HEK293 (cell line): ENCODE measurements around the gene PWWP2B.

Experiments used
- HOXC10 ChIP-seq: sonication (generic); formaldehyde crosslinking; IDR thresholded peaks from 2 replicates; pipeline ENCODE4 v1.8.1; 2023; ENCODE audit warnings: mild to moderate bottlenecking, missing genetic modification reagents
- MZF1 ChIP-seq: fragments of 450-650 bp; formaldehyde crosslinking; IDR thresholded peaks from 2 replicates; pipeline ENCODE4 v1.5.1; 2017; ENCODE audit warnings: missing biosample characterization, missing genetic modification characterization, borderline replicate concordance
- YY1 ChIP-seq: fragments of 450-650 bp; formaldehyde crosslinking; IDR thresholded peaks from 2 replicates; pipeline ENCODE4 v1.5.1; 2018; ENCODE audit warnings: missing biosample characterization, missing genetic modification characterization
- ZNF274 ChIP-seq, 2 experiments: fragments of 200-500 bp in 1 of 2; fragments of 450-650 bp in 1 of 2; sonication (Bioruptor generic) in 1 of 2; formaldehyde crosslinking in 1 of 2; IDR thresholded peaks; 2 replicates each; pipeline versions ENCODE4 v1.5.1 to v1.6.1; 2014 to 2016; ENCODE audit warnings: borderline replicate concordance in 1 of 2, inconsistent platforms in 1 of 2, low read length in 1 of 2, missing biosample characterization in 1 of 2, missing genetic modification characterization in 1 of 2
- ZNF423 ChIP-seq: fragments of 450-650 bp; formaldehyde crosslinking; IDR thresholded peaks from 2 replicates; pipeline ENCODE4 v1.5.1; 2016; ENCODE audit warnings: missing biosample characterization, missing genetic modification characterization
- ZNF776 ChIP-seq: fragments of 450-650 bp; formaldehyde crosslinking; IDR thresholded peaks from 2 replicates; pipeline ENCODE4 v1.5.0; 2017; ENCODE audit warnings: missing biosample characterization, missing genetic modification characterization, borderline replicate concordance
- TF ChIP-seq, protein P1 (sequence below): fragments of 450-650 bp; formaldehyde crosslinking; IDR thresholded peaks from 2 replicates; pipeline ENCODE4 v1.5.1; 2016; ENCODE audit warnings: missing biosample characterization, missing genetic modification characterization
- TF ChIP-seq, protein P2 (sequence below): fragments of 450-650 bp; formaldehyde crosslinking; IDR thresholded peaks from 2 replicates; pipeline ENCODE4 v1.5.1; 2016; ENCODE audit warnings: missing biosample characterization, missing genetic modification characterization
- TF ChIP-seq, protein P3 (sequence below): fragments of 450-650 bp; formaldehyde crosslinking; IDR thresholded peaks from 2 replicates; pipeline ENCODE4 v1.5.1; 2017; ENCODE audit warnings: missing biosample characterization, missing genetic modification characterization

DNA sequence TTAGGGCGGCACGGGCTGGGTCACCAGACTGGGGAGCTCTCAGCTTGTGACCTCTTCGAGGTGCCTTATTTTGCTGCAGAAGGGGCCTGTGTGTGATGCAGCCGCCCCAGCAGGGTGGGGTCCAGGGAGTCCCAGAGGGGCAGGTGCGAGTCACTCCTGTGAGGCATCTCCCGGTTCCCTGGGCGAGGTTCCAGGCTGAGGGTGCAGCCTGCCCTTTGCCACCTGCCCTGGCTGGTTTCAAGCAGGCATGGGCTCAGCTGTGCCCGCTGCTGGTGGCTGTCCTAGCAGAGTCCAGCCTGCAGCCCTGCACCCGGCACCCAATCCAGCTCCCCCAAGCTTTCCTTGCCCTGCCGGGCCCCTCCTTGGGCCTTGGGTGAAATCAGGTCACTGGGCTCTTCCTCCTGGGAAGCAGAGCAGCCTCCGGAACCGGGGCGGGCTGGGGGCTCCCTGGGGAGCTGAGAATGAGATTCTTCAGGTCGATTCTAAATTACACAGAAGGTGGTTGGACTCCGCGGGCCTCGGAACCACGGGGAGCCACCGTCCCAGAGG lies 64.8 kb downstream of the PWWP2B start:
- TF ChIP-seq, protein P1, sequence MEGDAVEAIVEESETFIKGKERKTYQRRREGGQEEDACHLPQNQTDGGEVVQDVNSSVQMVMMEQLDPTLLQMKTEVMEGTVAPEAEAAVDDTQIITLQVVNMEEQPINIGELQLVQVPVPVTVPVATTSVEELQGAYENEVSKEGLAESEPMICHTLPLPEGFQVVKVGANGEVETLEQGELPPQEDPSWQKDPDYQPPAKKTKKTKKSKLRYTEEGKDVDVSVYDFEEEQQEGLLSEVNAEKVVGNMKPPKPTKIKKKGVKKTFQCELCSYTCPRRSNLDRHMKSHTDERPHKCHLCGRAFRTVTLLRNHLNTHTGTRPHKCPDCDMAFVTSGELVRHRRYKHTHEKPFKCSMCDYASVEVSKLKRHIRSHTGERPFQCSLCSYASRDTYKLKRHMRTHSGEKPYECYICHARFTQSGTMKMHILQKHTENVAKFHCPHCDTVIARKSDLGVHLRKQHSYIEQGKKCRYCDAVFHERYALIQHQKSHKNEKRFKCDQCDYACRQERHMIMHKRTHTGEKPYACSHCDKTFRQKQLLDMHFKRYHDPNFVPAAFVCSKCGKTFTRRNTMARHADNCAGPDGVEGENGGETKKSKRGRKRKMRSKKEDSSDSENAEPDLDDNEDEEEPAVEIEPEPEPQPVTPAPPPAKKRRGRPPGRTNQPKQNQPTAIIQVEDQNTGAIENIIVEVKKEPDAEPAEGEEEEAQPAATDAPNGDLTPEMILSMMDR (tag by site-specific recombination), result no peak
- TF ChIP-seq ZNF274 (IDR thresholded peaks at IDR 0.05; ENCODE audit: low read length) (no peak), ZNF274 (tag by site-specific recombination; IDR thresholded peaks at IDR 0.05; ENCODE audit: borderline replicate concordance) (no peak), HOXC10 (CRISPR knock-in tag) (no peak), ZNF776 (tag by site-specific recombination) (no peak), ZNF423 (tag by site-specific recombination) (no peak), MZF1 (tag by site-specific recombination) (no peak), YY1 (tag by site-specific recombination) (no peak)
- TF ChIP-seq, protein P2, sequence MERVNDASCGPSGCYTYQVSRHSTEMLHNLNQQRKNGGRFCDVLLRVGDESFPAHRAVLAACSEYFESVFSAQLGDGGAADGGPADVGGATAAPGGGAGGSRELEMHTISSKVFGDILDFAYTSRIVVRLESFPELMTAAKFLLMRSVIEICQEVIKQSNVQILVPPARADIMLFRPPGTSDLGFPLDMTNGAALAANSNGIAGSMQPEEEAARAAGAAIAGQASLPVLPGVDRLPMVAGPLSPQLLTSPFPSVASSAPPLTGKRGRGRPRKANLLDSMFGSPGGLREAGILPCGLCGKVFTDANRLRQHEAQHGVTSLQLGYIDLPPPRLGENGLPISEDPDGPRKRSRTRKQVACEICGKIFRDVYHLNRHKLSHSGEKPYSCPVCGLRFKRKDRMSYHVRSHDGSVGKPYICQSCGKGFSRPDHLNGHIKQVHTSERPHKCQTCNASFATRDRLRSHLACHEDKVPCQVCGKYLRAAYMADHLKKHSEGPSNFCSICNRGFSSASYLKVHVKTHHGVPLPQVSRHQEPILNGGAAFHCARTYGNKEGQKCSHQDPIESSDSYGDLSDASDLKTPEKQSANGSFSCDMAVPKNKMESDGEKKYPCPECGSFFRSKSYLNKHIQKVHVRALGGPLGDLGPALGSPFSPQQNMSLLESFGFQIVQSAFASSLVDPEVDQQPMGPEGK (tag by site-specific recombination), result no peak
- TF ChIP-seq, protein P3, sequence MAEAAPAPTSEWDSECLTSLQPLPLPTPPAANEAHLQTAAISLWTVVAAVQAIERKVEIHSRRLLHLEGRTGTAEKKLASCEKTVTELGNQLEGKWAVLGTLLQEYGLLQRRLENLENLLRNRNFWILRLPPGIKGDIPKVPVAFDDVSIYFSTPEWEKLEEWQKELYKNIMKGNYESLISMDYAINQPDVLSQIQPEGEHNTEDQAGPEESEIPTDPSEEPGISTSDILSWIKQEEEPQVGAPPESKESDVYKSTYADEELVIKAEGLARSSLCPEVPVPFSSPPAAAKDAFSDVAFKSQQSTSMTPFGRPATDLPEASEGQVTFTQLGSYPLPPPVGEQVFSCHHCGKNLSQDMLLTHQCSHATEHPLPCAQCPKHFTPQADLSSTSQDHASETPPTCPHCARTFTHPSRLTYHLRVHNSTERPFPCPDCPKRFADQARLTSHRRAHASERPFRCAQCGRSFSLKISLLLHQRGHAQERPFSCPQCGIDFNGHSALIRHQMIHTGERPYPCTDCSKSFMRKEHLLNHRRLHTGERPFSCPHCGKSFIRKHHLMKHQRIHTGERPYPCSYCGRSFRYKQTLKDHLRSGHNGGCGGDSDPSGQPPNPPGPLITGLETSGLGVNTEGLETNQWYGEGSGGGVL (tag by site-specific recombination), result no peak
